ENCODE measurements around the gene EIF4E3.

- TF ChIP-seq, protein P1, sequence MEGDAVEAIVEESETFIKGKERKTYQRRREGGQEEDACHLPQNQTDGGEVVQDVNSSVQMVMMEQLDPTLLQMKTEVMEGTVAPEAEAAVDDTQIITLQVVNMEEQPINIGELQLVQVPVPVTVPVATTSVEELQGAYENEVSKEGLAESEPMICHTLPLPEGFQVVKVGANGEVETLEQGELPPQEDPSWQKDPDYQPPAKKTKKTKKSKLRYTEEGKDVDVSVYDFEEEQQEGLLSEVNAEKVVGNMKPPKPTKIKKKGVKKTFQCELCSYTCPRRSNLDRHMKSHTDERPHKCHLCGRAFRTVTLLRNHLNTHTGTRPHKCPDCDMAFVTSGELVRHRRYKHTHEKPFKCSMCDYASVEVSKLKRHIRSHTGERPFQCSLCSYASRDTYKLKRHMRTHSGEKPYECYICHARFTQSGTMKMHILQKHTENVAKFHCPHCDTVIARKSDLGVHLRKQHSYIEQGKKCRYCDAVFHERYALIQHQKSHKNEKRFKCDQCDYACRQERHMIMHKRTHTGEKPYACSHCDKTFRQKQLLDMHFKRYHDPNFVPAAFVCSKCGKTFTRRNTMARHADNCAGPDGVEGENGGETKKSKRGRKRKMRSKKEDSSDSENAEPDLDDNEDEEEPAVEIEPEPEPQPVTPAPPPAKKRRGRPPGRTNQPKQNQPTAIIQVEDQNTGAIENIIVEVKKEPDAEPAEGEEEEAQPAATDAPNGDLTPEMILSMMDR (conservative IDR thresholded peaks at IDR 0.05) = no peak
- no peak for TF ChIP-seq EZH2 (IDR thresholded peaks at IDR 0.05; ENCODE audit: low read depth)
These were observed 34.2 kb upstream of the EIF4E3 start for GRCh38 chr3:71759401-71759800.
